ENCODE results near the gene C1orf216. TPM values are rescaled to one million over a fixed set of nuclear protein-coding genes. Genes with fewer than 3 reads are reported as not detected.
A peak's percentile ranks its signal among the peaks of the same experiment; 100 is the strongest.
"Not testable (repeated sequence)": the region's sequence is repeated elsewhere in the genome, so short reads cannot be mapped to it uniquely, and the experiment has no call there.

Gene C1orf216
- total RNA-seq, 1 donor from 2014 or later = 20.7 TPM

DNA sequence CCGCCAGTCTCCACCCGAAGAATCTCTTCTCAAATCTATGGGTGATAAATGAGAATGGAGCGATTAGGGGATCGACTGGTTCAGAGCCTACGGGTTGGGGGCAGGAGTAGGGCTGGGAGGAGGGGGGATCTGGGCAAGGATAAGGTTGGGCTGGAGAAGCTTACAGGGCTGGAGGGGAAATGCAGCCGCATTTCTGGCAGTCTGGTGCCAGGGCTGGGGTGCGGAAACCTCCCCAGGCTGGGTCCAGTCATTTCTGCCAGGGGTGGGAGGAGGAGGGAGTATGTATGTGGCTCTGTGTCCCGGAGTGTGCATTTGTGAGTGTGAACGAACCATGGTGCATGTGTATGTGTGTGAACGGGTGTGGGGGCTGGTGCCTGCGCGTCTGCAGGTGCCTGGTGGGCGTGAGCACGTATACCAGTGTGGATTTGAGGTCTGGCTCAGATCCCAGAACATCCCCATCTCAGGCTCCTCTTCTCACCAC lies 10.2 kb downstream of the C1orf216 start:
- DNase-seq (ENCODE audit: low spot score) (no peak), ATAC-seq (no peak)
- intact Hi-C loops (cut with DNase I) = no loop called here

DNA sequence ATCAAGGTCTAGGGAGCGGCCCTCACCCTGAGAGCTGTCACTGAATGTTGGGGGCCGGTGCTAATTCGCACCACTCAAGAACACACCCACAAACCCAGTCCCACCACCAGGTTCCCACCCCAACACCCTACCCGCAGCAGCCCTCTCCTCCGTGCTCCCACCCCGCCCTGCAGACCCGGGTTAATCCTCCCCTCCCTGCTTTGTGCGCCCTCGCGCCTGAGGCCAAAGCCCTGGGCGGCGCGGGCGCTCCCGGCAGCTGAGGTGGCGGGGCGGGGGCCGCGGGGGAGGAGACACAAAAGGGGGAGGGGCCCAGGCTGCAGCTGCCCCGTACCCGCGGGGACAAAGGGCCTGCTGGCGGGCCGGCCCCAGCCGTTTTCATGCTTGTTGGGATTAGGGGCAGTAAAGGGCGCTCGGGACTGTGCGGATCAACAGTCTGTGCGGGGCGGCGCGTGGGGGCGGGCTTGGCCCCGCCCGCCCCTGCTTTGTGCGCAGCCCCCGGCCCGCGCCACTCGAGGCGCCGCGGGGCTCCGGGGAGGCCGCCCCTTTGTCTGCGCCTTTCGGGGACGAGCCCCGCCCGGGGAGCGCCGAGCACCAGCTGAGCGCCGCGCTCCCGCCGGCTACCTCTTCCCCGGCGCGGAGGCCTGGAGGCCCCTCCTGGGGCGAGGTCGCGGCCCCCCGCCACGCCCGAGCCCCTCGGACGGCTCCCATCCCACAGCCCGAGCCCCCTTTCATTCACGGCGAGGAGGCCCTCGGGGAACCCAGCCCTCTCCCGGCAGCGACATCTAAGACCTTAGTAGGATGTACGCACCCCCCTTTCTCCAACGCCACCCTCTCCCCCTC lies 10.9 kb downstream of the C1orf216 start:
- peak; percentile 66 for ATAC-seq
- intact Hi-C loops (cut with DNase I) = no loop called here
- DNase-seq (ENCODE audit: low spot score) = no peak

DNA sequence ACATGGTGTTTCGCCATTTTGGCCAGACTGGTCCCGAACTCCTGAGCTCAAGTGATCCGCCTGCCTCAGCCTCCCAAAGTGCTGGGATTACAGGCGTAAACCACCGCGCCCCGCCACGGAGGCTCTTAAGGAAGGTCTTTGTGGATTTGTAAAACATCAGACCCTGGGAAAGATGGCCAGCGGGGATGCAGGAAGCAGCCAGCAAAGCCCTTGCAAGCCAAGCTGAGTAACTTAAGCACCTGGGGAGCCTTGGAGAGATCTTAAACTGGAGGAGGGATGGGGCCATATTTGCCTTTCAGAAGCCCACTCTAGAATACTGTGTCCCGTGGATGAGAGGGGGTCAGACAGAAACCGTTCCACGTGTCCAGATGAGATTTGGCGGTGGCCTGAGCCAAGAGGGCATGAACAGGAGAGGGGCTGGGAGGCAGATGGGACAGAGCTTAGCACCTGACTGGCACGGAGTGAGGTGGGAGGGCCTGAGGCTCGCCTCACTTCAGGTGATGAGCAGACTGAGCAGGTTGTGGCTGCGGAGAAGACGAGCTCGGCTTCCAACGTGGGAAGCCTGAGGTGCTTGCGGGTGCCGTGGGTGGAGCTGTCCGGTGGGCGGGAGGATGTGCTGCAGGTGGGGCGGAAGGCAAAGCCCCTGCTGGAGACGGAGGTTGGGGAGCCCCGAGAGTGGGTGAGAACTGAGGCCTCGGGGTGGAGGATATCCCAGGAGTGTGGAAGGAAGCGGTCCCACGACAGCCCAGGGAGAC lies 11.7 kb downstream of the C1orf216 start:
- DNase-seq (ENCODE audit: low spot score) (no peak), ATAC-seq (peak; percentile 42)
- intact Hi-C loops (cut with DNase I) = no loop called here

DNA sequence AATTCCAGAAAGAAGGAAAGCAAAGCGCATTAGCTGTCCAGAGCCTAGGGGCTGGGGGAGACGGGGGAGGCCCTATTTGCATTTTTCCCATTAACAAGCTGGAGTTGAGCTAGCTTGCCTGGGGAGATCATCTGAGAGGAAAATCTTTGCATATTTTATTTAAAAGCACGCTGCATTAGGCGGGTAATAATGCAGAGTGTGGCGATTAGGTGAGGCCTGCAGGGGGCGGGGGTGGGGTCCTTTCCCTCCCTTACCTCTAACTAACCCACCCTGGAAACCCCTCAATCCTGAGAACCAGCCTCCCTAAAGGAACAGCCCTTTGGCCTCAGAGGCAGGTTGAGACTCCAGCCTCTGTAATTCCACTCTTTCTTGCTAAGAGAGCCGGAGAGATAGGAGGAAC lies 16.2 kb downstream of the C1orf216 start:
- ATAC-seq (no peak), DNase-seq (ENCODE audit: low spot score) (no peak)
- intact Hi-C loops (cut with DNase I) = no loop called here

DNA sequence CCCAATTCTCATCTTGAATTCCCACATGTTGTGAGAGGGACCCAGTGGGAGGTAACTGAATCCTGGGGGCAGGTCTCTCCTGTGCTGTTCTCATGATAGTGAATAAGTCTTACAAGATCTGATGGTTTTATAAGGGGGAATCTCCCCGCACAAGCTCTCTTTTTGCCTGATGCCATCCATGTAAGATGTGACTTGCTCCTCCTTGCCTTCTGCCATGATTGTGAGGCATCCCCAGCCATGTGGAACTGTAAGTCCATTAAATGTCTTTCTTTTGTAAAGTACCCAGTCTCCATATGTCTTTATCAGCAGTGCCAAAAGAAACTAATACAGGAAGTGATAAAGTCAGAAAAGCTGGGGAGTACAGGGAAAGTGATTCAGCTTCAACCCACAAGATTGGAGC lies 19.5 kb downstream of the C1orf216 start:
- DNase-seq (ENCODE audit: low spot score); ATAC-seq; intact Hi-C loops (cut with DNase I): not testable (repeated sequence)

DNA sequence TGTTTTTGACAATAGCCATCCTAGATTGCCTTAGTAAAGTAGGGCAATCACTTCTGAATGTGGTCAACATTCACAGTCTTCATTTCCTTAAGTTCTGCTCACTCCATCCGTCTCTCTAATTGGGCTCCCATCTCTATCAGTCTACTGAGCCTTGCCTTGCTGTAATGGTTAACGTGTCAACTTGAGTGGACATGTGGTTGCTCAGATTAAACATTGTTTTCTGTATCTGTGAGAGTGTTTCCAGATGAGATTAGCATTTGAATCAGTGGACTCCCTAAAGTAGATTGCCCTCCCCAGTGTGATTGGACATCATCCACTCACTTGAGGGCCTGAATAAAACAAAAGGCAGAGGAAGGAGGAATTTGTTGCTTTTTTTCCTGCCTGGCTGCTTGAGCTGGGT lies 26.4 kb downstream of the C1orf216 start:
- intact Hi-C loops (cut with DNase I) = no loop called here
- ATAC-seq (no peak), DNase-seq (ENCODE audit: low spot score) (no peak)

DNA sequence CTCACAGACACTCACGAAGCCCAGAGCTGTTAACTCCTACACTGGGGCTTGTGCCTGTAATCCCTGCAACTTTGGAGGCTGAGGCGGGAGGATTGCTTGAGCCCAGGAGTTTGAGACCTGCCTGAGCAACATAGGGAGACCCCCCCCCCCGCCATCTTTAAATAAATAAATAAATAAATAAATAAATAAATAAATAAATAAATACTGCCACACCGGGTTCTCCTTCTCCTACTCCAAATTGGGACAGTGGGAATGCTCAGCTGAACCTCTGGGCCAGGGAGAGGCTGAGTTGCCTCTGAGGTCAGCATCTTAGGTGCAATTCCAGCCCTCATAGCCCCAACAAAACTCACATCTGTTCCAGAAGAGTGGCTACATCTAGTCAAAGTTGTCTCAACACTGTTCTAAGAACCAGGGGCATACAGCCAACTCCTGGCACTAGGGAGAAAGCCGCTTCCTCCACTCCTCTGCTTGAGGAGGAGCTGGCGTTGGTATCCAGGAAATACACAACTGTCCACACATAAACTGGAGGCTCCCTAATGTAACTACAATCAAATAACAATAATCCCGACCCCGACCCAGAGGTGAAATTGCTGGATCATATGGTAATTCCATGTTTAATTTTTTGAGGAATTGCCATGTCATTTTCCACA lies 27.0 kb downstream of the C1orf216 start:
- ATAC-seq (no peak), DNase-seq (ENCODE audit: low spot score) (no peak)
- intact Hi-C loops (cut with DNase I) = no loop called here

DNA sequence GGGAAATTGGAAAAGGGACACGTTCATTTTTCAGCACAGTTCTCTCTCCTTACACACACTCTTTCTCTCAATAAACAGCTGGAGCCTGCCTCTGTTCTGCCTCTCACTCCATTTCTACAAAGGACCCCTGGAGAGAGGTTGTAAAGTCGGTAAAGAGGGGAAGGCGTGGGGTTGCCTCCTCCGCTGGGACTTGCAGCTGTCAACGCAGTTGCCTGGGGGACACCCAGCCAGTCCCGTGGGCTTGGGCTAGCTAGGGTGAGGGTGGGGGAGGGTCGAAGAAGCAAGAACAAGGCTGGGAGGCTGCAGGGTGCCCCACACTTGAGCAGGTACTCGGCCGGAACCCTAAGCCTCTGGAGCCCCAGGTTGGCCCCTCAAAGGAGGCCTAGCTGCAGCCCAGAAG lies 27.6 kb downstream of the C1orf216 start:
- DNase-seq (ENCODE audit: low spot score) (no peak), ATAC-seq (no peak)
- intact Hi-C loops (cut with DNase I) = no loop called here

DNA sequence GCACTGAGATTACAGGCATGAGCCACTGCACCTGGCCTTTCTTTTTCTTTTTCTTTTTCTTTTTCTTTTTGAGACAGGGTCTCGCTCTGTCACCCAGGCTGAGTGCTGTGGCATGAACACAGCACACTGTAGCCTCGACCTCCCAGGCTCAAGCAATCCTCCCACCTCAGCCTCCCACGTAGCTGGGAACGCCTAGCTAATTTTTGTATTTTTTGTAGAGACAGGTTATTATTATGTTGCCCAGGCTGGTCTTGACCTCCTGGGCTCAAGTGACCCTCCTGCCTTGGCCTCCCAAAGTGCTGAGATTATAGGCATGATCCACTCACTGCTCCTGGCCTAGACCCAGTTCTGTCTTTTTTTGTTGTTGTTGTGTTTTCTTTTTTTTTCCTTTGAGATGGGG lies 28.6 kb downstream of the C1orf216 start:
- DNase-seq (ENCODE audit: low spot score) = not testable (repeated sequence)

DNA sequence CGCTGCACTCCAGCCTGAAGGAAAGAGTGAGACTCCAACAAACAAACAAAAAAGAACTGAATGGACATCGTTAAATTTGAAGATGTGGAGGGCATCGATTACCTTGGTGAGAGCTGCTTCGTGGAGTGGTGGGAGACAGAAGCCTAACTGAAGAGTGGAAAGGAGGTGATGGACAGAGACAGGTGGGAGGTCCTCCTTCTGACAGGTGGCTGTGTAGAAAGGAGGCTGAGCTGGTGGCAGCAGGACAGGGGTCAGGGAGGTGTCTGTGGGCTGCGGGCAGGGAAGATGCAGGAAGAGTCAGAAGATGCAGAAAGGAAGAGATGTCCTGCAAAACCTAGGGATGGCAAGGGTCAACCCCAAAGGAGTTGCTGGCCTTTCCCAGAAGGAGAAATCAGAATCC lies 30.5 kb downstream of the C1orf216 start:
- intact Hi-C loops (cut with DNase I) = no loop called here
- no peak for ATAC-seq

More for the DNA sequence above, 28.6 kb downstream of the C1orf216 start:
- intact Hi-C loops (cut with DNase I); ATAC-seq: not testable (repeated sequence)

DNA sequence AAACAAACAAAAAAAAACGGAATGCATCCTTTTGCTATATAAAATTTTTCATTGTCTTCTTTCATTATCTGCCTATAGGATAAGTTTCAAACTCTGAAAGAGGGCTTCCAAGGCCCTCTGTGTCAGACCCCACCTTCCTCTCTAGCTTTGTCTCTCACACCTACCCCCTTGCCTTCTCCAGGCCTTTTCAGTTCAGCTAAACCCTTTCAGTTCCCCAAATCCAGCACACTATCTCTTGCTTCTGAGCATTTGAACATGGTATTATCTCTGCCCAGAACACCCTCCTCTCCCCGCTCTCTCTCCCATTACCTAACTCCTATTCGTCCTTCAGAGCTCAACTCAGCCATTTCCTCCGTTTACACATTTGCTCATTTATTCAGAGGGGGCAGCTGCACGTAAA lies 35.7 kb downstream of the C1orf216 start:
- intact Hi-C loops (cut with DNase I) = no loop called here
- no peak for DNase-seq (ENCODE audit: low spot score)
- ATAC-seq = no peak

More for the DNA sequence above, 30.5 kb downstream of the C1orf216 start:
- no peak for DNase-seq (ENCODE audit: low spot score)

DNA sequence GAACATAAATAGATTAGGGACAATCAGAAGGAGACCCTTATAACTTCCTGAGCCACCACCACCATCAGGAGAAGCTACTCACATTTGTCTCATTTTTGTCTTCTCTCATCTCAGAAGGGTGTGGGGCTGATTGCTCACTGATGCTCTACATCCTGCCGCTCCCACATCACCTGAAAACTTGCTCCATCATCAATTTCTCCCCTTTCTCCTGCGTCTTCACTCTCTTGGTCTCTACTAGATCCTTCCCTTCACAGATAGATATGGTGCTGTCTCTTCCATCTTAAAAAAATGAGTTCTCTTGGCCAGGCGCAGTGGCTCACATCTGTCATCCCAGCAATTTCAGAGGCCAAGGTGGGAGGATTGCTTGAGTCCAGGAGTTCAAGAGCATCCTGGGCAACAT lies 38.4 kb downstream of the C1orf216 start:
- no peak for ATAC-seq

DNA sequence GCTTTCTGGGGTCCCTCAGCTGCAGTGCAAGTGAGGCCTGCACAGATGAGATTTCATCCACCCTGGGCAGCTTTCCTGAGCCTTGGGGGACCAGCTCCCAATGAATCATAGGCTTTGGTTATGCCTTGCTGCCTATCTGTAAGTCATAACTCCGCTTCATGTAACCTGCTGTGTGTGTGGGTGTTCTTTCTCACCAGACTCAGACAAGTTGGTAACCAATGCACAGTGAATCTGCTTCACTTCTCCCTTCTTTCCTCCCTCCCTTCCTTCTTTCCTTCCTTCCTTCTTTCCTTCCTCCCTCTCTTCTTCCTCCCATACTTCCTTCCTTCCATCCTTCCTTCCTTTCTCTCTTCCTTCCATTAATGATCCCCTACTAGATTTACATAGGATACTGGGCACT lies 42.9 kb downstream of the C1orf216 start:
- no peak for ATAC-seq
- no peak for DNase-seq (ENCODE audit: low spot score)
- intact Hi-C loops (cut with DNase I) = no loop called here

More for the DNA sequence above, 38.4 kb downstream of the C1orf216 start:
- intact Hi-C loops (cut with DNase I) = no loop called here
- no peak for DNase-seq (ENCODE audit: low spot score)

DNA sequence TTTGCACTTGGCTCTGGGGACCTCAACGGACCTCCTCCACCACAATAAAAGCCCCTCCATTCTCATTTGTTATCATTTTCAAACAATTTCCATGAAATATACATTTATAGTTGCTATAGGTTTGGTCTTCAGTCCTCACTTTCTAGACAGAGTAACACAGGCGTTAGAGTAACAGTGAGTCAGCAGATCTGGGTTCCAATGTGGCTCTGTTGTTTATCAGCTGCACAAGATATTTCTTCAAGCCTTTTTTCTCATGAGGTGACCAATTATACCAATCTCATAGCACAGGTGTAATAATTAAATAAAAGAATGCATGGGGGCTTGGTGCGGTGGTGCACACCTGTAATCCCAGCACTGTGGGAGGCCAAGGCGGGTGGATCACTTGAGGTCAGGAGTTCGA lies 44.6 kb downstream of the C1orf216 start:
- ATAC-seq = no peak
- no peak for DNase-seq (ENCODE audit: low spot score)
- intact Hi-C loops (cut with DNase I) = no loop called here

DNA sequence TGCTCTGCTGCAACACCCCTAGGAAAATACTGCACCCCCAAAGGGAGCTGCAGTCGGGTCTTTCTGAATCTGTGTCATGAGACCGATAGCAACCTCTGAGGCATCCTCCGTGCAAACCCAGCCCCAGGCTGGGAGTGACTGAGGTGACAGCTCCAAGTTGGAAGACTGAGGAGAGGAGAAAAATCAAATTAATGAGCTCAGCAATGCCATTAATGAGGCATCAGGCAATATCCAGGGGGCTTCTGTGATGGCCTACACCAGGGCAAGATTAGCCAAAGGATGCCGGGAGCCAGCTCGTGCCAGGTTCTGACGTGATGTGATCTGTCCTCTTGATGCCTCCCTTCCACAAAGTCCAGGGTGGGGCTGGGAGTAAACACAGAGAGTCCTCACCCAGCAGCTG lies 46.6 kb downstream of the C1orf216 start:
- no peak for ATAC-seq
- no peak for DNase-seq (ENCODE audit: low spot score)
- intact Hi-C loops (cut with DNase I) = no loop called here

DNA sequence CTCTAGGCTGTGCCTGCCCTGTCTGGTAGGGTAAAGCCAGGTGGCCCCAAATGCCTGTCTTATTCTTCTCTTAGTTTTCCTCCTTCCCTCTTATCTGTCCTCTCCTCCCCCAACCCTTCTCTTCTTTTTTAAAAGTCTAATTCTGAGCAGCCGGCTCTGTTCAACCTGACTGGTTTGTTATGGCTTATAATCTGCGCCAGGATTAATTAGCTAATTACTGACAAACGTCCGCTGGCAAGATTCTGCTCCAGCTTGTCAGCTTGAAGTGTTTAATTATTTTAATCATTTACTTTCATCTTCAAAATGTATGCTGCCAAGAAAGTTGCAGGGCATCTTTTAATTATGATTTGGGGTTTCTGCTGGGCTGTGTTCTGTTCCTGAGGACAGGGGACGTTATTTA lies 50.2 kb downstream of the C1orf216 start:
- intact Hi-C loops (cut with DNase I) = no loop called here
- ATAC-seq = no peak
- no peak for DNase-seq (ENCODE audit: low spot score)

DNA sequence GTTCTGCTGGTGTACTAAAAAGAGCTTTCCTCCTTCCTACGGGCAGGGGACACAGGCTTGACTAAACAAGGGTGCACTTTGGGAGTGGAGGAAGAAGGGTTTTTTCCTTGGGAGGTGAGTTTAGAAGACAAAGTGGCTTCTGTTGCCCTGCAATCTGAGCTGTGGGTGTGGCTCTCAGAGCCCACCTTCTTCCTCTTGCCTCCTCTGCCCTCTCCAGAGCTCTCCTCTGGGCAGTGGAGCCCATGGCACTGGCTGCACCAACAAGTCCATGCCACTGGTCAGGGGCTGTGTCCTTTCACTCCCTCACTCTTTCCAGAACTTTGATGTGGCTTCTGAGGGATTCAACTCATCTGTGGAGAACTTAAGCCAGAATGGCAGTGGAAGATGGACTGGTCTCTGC lies 51.8 kb downstream of the C1orf216 start:
- intact Hi-C loops (cut with DNase I) = no loop called here

DNA sequence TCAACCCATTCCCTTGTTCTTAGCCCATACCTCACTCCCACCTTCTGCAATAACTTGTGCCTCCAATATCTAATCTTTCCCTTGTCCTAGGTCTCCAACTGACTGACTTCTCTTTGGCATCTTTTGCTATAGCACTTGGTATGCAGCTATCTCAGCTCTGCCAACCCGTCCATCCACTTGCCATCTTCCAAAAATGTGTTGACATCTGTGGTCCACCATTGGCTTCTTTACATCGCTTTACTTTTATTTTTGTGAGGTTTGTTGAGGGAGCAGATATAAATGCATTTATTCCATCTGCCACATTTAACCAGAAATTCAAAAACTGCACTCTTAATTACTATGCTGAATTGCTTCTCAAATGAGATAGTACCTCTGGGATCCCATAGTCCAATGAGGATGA lies 52.5 kb downstream of the C1orf216 start:
- intact Hi-C loops (cut with DNase I) = no loop called here
- DNase-seq (ENCODE audit: low spot score) (no peak), ATAC-seq (no peak)

More for the DNA sequence above, 51.8 kb downstream of the C1orf216 start:
- DNase-seq (ENCODE audit: low spot score) (no peak), ATAC-seq (no peak)
